ENCODE results near the gene ZNF141. TPM values are rescaled to one million over a fixed set of nuclear protein-coding genes. Genes with fewer than 3 reads are reported as not detected.
"Not testable (repeated sequence)": the region's sequence is repeated elsewhere in the genome, so short reads cannot be mapped to it uniquely, and the experiment has no call there.

The ZNF141 gene
- total RNA-seq, 4 donors from 2014 or later, result 8.6 to 15.0 (median 10.1) TPM

DNA sequence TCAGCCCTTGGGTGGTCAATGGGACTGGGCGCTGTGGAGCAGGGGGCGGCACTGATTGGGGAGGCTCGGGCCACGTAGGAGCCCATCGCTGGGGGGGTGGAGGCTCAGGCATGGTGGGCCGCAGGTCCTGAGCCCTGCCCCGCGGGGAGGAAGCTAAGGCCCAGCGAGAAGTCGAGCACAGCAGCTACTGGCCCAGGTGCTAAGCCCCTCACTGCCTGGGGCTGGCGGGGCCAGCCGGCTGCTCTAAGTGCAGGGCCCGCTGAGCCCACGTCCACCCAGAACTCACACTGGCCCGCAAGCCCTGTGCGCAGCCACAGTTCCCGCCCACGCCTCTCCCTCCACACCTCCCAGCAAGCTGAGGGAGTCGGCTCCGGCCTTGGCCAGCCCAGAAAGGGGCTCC, 66.4 kb downstream of the ZNF141 start:
- Histone ChIP-seq H3K36me3 (no peaks in the 10 kb centered on the region), H3K9me3 (peaks cover 0 to 89% (median 69%) of the 10 kb centered on the region in 4 donors), H3K27ac (replicated peaks in 1 of 4) (no peak overlapping the region), H3K4me3 (no peak overlapping the region), H3K4me1 (no peaks in the 10 kb centered on the region), H3K27me3 (no peaks in the 10 kb centered on the region)
- TF ChIP-seq POLR2AphosphoS5 (IDR thresholded peaks at IDR 0.05), result no peak
- TF ChIP-seq, protein P1, sequence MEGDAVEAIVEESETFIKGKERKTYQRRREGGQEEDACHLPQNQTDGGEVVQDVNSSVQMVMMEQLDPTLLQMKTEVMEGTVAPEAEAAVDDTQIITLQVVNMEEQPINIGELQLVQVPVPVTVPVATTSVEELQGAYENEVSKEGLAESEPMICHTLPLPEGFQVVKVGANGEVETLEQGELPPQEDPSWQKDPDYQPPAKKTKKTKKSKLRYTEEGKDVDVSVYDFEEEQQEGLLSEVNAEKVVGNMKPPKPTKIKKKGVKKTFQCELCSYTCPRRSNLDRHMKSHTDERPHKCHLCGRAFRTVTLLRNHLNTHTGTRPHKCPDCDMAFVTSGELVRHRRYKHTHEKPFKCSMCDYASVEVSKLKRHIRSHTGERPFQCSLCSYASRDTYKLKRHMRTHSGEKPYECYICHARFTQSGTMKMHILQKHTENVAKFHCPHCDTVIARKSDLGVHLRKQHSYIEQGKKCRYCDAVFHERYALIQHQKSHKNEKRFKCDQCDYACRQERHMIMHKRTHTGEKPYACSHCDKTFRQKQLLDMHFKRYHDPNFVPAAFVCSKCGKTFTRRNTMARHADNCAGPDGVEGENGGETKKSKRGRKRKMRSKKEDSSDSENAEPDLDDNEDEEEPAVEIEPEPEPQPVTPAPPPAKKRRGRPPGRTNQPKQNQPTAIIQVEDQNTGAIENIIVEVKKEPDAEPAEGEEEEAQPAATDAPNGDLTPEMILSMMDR (IDR thresholded peaks at IDR 0.05), result no peak
- TF ChIP-seq POLR2A (IDR thresholded peaks at IDR 0.05; ENCODE audit: low read depth), result no peak
- no peak for TF ChIP-seq EP300 (IDR thresholded peaks at IDR 0.05)
- intact Hi-C loops (cut with DNase I), result no loop called here
- WGBS, result 100% methylated on average over 2 of the region's 20 CpGs
- DNase-seq (ENCODE audit: extremely low spot score), result no peak

DNA sequence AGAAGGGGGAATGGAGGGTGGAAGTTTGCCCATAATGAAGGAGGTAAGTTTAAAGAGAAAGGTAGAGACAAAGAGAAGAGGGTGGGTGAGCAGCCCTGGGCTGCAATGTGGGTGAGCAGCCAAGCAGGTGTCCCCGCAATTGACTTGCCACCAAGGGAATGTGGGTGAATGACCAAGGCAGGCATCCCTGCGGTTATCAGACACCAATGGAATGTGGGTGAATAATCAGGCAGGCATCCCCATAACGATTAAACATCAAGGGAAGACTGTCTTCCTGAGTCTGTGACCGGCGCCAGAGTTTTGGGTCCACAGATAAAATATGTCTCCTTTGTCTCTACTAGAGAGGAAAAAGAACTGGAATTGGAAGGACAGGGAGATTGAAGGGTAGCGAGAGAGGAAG, 70.7 kb downstream of the ZNF141 start:
- H3K4me1 ChIP-seq; H3K36me3 ChIP-seq; DNase-seq (ENCODE audit: extremely low spot score); H3K4me3 ChIP-seq; intact Hi-C loops (cut with DNase I); H3K27ac ChIP-seq (replicated peaks in 1 of 4); H3K27me3 ChIP-seq: not testable (repeated sequence)
- 92% methylated on average over 6 of the region's 6 CpGs for WGBS
- peaks cover 0 to 97% (median 84%) of the 10 kb centered on the region in 4 donors for H3K9me3 ChIP-seq

DNA sequence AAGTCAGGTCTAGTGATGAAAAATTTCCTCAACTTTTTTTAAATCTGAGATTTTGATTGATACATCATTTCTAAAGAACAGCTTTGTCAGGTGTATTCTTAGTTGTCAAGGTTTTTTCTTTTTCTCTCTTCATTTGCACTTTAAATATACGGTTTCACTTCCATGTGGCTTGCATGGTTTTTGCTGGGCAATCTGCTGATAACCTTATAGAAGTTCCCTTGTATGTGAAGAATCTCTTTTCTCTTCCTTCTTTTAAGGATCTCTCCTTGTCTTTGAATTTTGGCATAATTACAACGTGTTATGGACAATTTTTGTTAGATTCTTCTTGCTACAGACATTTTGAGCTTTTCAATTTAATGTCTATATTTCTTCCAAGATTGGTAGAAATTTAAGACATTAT, 85.0 kb downstream of the ZNF141 start:
- no peaks in the 10 kb centered on the region for H3K27me3 ChIP-seq
- H3K27ac ChIP-seq (replicated peaks in 1 of 4), result no peak overlapping the region
- no peak for DNase-seq (ENCODE audit: extremely low spot score)
- TF ChIP-seq, protein P1 (IDR thresholded peaks at IDR 0.05), result no peak
- TF ChIP-seq POLR2AphosphoS5 (IDR thresholded peaks at IDR 0.05) (no peak), EP300 (IDR thresholded peaks at IDR 0.05) (no peak), POLR2A (IDR thresholded peaks at IDR 0.05; ENCODE audit: low read depth) (no peak)
- intact Hi-C loops (cut with DNase I), result no loop called here
- no peaks in the 10 kb centered on the region for H3K4me1 ChIP-seq
- peaks cover 22 to 99% (median 98%) of the 10 kb centered on the region in 4 donors for H3K9me3 ChIP-seq
- no peak overlapping the region for H3K4me3 ChIP-seq
- WGBS, result 95% methylated on average over 2 of the region's 2 CpGs
- H3K36me3 ChIP-seq, result peaks cover 5 to 21% (median 15%) of the 10 kb centered on the region in 4 donors

Small RNA genes within 50 kb of the gene (small RNA-seq; reads per million reads assigned to genes)
- gene AC079140.2, result 0 reads per million in 3 donors
- gene MIR571, result 0 reads per million in 3 donors
- gene ZNF519P4, result 0 reads per million in 3 donors

Other genes with a start within 250 kb of the ZNF141 start
- 10 to 100 TPM in 1 of 4 donors, 1 to 10 TPM in 3; 4.6 to 16.2 (median 5.7) TPM for gene ZNF718, start 213.3 kb upstream of the ZNF141 start, total RNA-seq
- under 1 TPM in 1 of 4 donors, not detected in 3; 0.50 TPM for gene ZNF732, start 32.3 kb upstream of the ZNF141 start, total RNA-seq
- gene ZNF721, start 161.3 kb downstream of the ZNF141 start, total RNA-seq, result 10 to 100 TPM; 12.7 to 19.1 (median 14.1) TPM
- gene PIGG, start 161.4 kb downstream of the ZNF141 start, total RNA-seq, result 10 to 100 TPM; 26.6 to 46.5 (median 35.4) TPM
- under 1 TPM in 2 of 4 donors, not detected in 2; 0.19 to 0.34 TPM for gene TMEM271, start 238.5 kb downstream of the ZNF141 start, total RNA-seq